ENCODE results near the gene TMEM254. TPM values are rescaled to one million over a fixed set of nuclear protein-coding genes. Genes with fewer than 3 reads are reported as not detected.

Gene TMEM254
- total RNA-seq, 2 donors from 2014 or later = 15.6 to 15.8 TPM

Other genes with a start within 250 kb of the TMEM254 start
- not detected for gene SFTPD, start 129.6 kb upstream of the TMEM254 start, total RNA-seq
- not detected for gene PLAC9, start 54.1 kb downstream of the TMEM254 start, total RNA-seq
- gene ANXA11, start 126.9 kb downstream of the TMEM254 start, total RNA-seq = 100 to 1,000 TPM; 207 to 229 TPM
- not detected for gene MAT1A, start 211.0 kb downstream of the TMEM254 start, total RNA-seq

Measured in activated T-cell treated with anti-CD3 and anti-CD28 coated beads, Interleukin-2, amount 50 U/mL, for 72 hours (primary cell).